ENCODE data around the gene GPC5.
"Not testable (repeated sequence)": the region's sequence is repeated elsewhere in the genome, so short reads cannot be mapped to it uniquely, and the experiment has no call there.

Gene GPC5

DNA sequence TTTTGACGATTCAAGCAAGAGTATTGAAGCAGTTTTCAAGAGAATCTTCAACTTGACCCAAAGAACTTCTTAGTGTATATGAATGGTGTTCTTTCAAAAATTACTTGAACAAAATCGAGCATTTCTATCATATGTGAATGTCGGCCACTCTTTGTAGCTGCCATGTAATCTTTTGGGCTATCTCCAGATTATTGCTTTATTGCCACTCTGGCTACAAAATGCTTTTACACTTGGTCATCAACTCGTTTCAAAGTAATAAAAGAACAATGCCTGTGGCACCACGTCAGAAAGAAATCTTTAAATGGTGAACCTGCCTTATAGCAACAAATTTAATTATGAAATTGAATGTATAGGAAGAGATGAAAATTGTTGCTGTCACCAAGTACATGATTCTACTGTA lies 834.5 kb downstream of the GPC5 start:
- no peak for DNase-seq (ENCODE audit: low read depth)

DNA sequence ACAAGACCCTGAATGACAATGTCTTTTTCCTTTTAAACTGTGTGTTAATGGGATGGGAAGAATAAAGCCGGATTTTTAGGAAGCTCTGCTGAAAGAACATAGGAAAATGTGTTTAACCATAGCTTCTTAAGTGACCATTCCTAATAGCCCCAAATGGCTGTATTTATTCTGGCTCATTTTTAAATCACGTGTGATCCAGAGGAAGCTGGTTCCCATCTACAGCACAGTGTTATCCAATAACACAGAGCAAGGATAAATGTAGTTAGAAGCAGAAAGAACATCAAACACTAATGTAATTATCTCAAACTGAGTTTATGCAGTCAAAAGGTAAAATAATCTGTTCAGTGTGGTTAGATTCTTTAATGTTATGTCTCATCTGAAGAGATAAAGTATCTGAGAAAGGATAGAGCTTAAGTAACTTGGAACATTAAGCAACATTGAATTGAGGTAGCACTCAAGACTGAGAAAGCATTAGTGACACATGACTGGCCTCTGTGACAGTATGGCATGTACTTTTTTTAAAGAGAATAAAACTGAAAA lies 853.3 kb downstream of the GPC5 start:
- Histone ChIP-seq H3K27me3 (replicated peaks; ENCODE audit: control insufficient read depth, insufficient read depth, low read length) (no peaks in the 10 kb centered on the region), H3K4me1 (ENCODE audit: control insufficient read depth, insufficient read depth, low read length) (peaks cover 3% of the 10 kb centered on the region), H3K9me3 (ENCODE audit: control insufficient read depth, low read length) (no peaks in the 10 kb centered on the region), H3K4me3 (ENCODE audit: low read length) (no peak overlapping the region), H3K9ac (ENCODE audit: low read length) (no peak overlapping the region), H3K36me3 (ENCODE audit: control insufficient read depth, insufficient read depth, low read length, severe bottlenecking) (no peaks in the 10 kb centered on the region)
- DNase-seq (ENCODE audit: low read depth) = no peak

More for the DNA sequence above, 834.5 kb downstream of the GPC5 start:
- no peaks in the 10 kb centered on the region for H3K27me3 ChIP-seq (replicated peaks; ENCODE audit: control insufficient read depth, insufficient read depth, low read length)
- no peaks in the 10 kb centered on the region for H3K36me3 ChIP-seq (ENCODE audit: control insufficient read depth, insufficient read depth, low read length, severe bottlenecking)
- H3K9me3 ChIP-seq (ENCODE audit: control insufficient read depth, low read length) = no peaks in the 10 kb centered on the region
- H3K4me3 ChIP-seq (ENCODE audit: low read length) = no peak overlapping the region
- no peaks in the 10 kb centered on the region for H3K4me1 ChIP-seq (ENCODE audit: control insufficient read depth, insufficient read depth, low read length)
- H3K9ac ChIP-seq (ENCODE audit: low read length) = no peak overlapping the region

DNA sequence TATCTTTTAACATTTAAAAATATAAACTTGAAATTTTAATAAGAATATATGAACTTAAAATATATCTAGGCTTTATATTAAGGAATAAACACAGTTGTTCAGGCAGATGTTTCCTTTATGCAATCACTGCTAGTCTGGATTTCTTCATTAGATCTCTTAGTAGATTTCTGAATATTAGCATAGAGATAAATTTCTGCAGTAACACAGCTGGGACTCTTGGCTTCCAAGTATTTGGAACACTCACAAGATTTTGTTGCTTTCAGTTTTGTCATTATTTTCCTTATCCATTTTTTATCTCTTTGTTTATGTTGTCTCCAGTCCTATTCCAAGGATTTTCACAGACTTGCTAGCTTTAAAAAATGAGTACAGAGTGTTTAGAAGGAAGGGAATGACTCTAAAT lies 857.1 kb downstream of the GPC5 start:
- Histone ChIP-seq H3K4me1 (ENCODE audit: control insufficient read depth, insufficient read depth, low read length) (peaks cover 3% of the 10 kb centered on the region), H3K4me3 (ENCODE audit: low read length) (no peak overlapping the region), H3K36me3 (ENCODE audit: control insufficient read depth, insufficient read depth, low read length, severe bottlenecking) (no peaks in the 10 kb centered on the region), H3K9ac (ENCODE audit: low read length) (no peak overlapping the region), H3K9me3 (ENCODE audit: control insufficient read depth, low read length) (no peaks in the 10 kb centered on the region), H3K27me3 (replicated peaks; ENCODE audit: control insufficient read depth, insufficient read depth, low read length) (no peaks in the 10 kb centered on the region)
- no peak for DNase-seq (ENCODE audit: low read depth)

DNA sequence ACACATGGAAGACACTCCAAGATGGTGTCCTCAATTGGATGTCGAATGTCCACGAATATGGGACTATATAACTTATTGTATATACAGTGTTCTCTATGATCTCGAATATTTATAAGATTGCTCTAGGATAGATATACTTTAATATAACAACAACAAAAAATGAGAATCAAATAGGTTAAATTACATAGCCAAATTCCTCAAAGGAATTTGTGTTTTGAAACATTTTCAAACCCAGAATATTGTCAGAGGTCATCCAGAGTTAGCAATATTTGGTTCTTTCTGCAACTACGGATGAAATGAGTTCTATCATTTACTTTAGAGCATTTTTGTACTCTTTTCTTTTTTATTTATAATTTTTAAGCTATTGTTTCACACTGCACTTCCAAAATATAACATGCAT lies 857.8 kb downstream of the GPC5 start:
- Histone ChIP-seq H3K4me1 (ENCODE audit: control insufficient read depth, insufficient read depth, low read length) (peaks cover 3% of the 10 kb centered on the region), H3K9ac (ENCODE audit: low read length) (no peak overlapping the region)

DNA sequence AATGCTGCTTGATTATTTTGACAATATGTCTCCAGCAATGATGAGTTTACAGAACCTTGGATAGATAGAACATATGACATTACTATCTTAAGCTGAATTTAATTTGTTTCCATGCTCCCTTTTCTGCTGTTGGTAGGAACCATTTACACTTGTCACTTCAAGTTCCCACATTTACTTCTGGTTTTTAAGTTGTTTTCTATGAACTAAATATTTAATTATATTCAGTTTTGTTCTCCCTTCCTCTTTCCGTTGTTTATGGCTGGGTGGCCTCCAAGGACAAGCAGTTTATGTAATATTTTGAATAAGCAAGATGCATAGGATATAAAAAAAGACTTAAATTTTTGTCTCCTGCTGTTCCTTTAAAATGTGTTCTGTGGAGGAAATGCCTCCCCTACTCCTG lies 860.6 kb downstream of the GPC5 start:
- Histone ChIP-seq H3K4me1 (ENCODE audit: control insufficient read depth, insufficient read depth, low read length) (no peaks in the 10 kb centered on the region), H3K4me3 (ENCODE audit: low read length) (no peak overlapping the region), H3K9ac (ENCODE audit: low read length) (no peak overlapping the region), H3K27me3 (replicated peaks; ENCODE audit: control insufficient read depth, insufficient read depth, low read length) (no peaks in the 10 kb centered on the region), H3K36me3 (ENCODE audit: control insufficient read depth, insufficient read depth, low read length, severe bottlenecking) (no peaks in the 10 kb centered on the region), H3K9me3 (ENCODE audit: control insufficient read depth, low read length) (no peaks in the 10 kb centered on the region)
- no peak for DNase-seq (ENCODE audit: low read depth)

More for the DNA sequence above, 857.8 kb downstream of the GPC5 start:
- DNase-seq (ENCODE audit: low read depth) = no peak
- Histone ChIP-seq H3K27me3 (replicated peaks; ENCODE audit: control insufficient read depth, insufficient read depth, low read length) (no peaks in the 10 kb centered on the region), H3K9me3 (ENCODE audit: control insufficient read depth, low read length) (no peaks in the 10 kb centered on the region), H3K4me3 (ENCODE audit: low read length) (no peak overlapping the region), H3K36me3 (ENCODE audit: control insufficient read depth, insufficient read depth, low read length, severe bottlenecking) (no peaks in the 10 kb centered on the region)

DNA sequence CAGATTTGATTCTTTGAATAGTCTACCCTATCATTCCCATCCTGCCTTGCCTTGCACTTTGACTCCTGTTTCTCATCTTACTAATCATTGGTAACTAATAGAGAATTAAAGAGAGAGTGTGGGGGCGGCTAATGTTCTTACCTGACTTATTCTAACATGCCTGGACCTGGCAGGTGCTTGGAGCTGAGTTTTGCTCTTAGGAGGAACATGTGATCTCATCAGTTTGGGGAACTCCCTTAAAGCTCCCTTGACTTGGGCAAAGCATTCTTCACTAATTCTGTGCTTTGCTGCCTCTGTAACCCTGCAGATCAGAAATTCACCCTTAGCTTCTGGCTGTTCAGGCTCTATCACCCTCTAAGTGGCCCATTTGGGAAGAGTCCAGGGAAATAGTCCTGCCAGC lies 861.1 kb downstream of the GPC5 start:
- H3K4me1 ChIP-seq (ENCODE audit: control insufficient read depth, insufficient read depth, low read length) = no peaks in the 10 kb centered on the region
- H3K9me3 ChIP-seq (ENCODE audit: control insufficient read depth, low read length) = no peaks in the 10 kb centered on the region
- no peaks in the 10 kb centered on the region for H3K27me3 ChIP-seq (replicated peaks; ENCODE audit: control insufficient read depth, insufficient read depth, low read length)
- no peak overlapping the region for H3K4me3 ChIP-seq (ENCODE audit: low read length)
- H3K9ac ChIP-seq (ENCODE audit: low read length) = no peak overlapping the region
- H3K36me3 ChIP-seq (ENCODE audit: control insufficient read depth, insufficient read depth, low read length, severe bottlenecking) = no peaks in the 10 kb centered on the region
- no peak for DNase-seq (ENCODE audit: low read depth)

DNA sequence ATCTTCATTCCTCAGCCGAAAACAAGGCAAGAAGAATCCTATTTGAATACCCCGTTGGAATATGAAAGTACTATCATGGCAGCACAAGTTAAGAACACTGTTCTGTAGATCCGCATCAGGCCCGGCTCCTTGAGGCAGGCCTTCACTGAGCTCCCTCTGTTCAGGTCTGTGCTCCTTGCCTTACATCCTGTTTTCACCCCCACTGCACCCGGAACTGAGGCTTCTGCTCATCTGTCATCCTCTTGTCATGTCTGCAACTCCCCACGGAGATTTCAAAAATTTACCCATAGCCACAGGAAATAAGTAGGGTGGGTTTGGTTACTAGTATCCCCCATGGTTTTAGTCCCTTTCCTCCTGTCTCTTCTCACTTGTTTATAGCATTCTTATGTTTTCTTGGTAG lies 861.9 kb downstream of the GPC5 start:
- no peaks in the 10 kb centered on the region for H3K36me3 ChIP-seq (ENCODE audit: control insufficient read depth, insufficient read depth, low read length, severe bottlenecking)
- no peaks in the 10 kb centered on the region for H3K9me3 ChIP-seq (ENCODE audit: control insufficient read depth, low read length)
- no peak overlapping the region for H3K4me3 ChIP-seq (ENCODE audit: low read length)
- H3K27me3 ChIP-seq (replicated peaks; ENCODE audit: control insufficient read depth, insufficient read depth, low read length) = no peaks in the 10 kb centered on the region
- no peak overlapping the region for H3K9ac ChIP-seq (ENCODE audit: low read length)
- DNase-seq (ENCODE audit: low read depth) = no peak
- peaks cover under 1% of the 10 kb centered on the region for H3K4me1 ChIP-seq (ENCODE audit: control insufficient read depth, insufficient read depth, low read length)

DNA sequence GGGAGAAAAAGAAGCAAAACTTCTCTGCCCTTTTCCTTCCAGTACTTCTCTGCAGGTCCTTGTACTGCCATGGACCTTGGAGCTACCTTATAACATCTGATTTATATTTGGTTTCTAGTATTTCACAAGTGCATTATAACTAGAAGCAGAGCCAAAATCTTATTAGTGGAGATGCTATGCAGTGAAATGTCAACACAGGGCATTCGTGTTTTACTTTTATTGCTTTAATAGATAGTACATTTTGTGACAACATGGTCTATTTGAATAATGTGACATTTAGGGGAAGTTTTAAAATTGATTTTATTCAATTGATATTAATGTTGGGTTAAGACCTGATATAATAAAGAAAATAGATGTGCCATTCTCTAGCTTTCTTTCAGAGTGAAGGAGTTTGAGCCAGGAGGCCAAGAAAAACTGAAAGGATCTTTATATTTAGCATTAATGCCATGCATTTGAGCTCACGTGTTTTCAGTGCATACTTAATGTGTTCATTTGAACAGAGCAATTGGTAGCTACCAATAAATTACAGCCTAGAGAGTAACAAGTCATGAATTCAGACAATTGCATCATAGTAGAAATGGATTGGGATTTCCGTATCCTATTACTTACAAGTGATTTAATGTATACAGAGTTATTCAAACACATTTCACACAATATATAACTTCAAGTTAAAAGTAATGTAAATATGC lies 863.8 kb downstream of the GPC5 start:
- Histone ChIP-seq H3K4me3 (ENCODE audit: low read length) (no peak overlapping the region), H3K27me3 (replicated peaks; ENCODE audit: control insufficient read depth, insufficient read depth, low read length) (no peaks in the 10 kb centered on the region), H3K9ac (ENCODE audit: low read length) (no peak overlapping the region), H3K36me3 (ENCODE audit: control insufficient read depth, insufficient read depth, low read length, severe bottlenecking) (no peaks in the 10 kb centered on the region), H3K4me1 (ENCODE audit: control insufficient read depth, insufficient read depth, low read length) (peaks cover 7% of the 10 kb centered on the region), H3K9me3 (ENCODE audit: control insufficient read depth, low read length) (no peaks in the 10 kb centered on the region)
- DNase-seq (ENCODE audit: low read depth) = no peak

DNA sequence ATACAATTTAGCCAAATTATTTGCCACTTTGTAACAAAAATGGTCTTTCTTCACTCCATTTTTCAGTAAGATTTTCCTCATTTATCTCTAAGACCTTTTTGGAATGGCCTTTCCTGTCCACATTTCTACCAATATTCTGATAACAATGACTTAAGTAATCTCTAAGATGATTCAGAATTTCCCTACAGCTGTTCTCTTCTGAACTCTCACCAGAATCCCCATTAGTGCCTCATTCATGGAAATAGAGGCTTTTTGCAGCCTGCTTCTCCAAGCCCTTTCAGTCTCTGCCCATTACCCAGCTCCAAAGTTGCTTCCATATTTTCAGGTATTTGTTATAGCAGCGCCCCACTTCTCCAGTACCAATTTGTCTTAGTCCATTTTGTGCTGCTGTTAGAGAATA lies 867.0 kb downstream of the GPC5 start:
- Histone ChIP-seq H3K9me3 (ENCODE audit: control insufficient read depth, low read length) (no peaks in the 10 kb centered on the region), H3K27me3 (replicated peaks; ENCODE audit: control insufficient read depth, insufficient read depth, low read length) (no peaks in the 10 kb centered on the region), H3K36me3 (ENCODE audit: control insufficient read depth, insufficient read depth, low read length, severe bottlenecking) (no peaks in the 10 kb centered on the region), H3K4me3 (ENCODE audit: low read length) (no peak overlapping the region), H3K4me1 (ENCODE audit: control insufficient read depth, insufficient read depth, low read length) (peaks cover 7% of the 10 kb centered on the region), H3K9ac (ENCODE audit: low read length) (no peak overlapping the region)
- no peak for DNase-seq (ENCODE audit: low read depth)

DNA sequence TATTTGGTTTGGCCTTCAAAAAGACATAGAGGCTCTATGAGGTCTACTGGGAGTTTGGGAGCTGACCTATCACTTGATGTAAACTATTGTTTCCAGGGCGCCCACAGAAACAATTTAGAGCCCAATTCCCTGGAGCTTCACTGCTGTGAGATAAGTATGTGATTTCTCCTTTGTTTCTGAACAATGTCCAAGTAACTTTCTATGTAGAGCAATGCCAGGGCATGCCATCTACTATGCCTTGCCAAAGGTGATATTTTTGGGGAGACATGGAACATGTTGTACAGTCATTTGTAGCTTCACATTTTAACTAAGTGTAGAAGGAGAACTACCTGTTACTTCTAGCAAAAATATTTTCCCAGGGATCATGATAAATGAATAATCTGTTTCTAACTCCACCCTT lies 872.6 kb downstream of the GPC5 start:
- Histone ChIP-seq H3K27me3 (replicated peaks; ENCODE audit: control insufficient read depth, insufficient read depth, low read length) (no peaks in the 10 kb centered on the region), H3K36me3 (ENCODE audit: control insufficient read depth, insufficient read depth, low read length, severe bottlenecking) (no peaks in the 10 kb centered on the region), H3K9me3 (ENCODE audit: control insufficient read depth, low read length) (no peaks in the 10 kb centered on the region), H3K4me3 (ENCODE audit: low read length) (no peak overlapping the region), H3K9ac (ENCODE audit: low read length) (no peak overlapping the region), H3K4me1 (ENCODE audit: control insufficient read depth, insufficient read depth, low read length) (no peaks in the 10 kb centered on the region)
- DNase-seq (ENCODE audit: low read depth) = no peak

DNA sequence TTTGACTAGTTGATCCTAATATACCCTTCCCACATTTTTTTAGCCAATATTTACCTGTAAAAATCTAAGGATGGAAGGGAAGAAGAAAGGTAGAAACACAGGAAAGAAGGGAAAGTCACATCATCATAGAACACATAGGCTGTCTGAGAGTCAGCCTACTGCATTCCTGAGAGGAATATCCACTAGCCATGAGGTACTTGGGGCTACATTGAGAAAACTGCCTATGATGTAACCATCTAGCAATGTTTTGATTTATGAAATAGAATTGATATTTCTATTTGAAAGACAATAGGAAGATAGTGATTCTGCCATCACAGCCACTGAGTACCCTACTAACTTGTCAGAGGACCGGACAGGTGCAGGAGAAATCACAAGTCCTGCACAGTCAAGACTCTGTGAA lies 873.8 kb downstream of the GPC5 start:
- no peaks in the 10 kb centered on the region for H3K9me3 ChIP-seq (ENCODE audit: control insufficient read depth, low read length)
- H3K4me3 ChIP-seq (ENCODE audit: low read length) = no peak overlapping the region
- no peak overlapping the region for H3K9ac ChIP-seq (ENCODE audit: low read length)
- H3K36me3 ChIP-seq (ENCODE audit: control insufficient read depth, insufficient read depth, low read length, severe bottlenecking) = no peaks in the 10 kb centered on the region
- DNase-seq (ENCODE audit: low read depth) = no peak
- no peaks in the 10 kb centered on the region for H3K27me3 ChIP-seq (replicated peaks; ENCODE audit: control insufficient read depth, insufficient read depth, low read length)
- H3K4me1 ChIP-seq (ENCODE audit: control insufficient read depth, insufficient read depth, low read length) = no peaks in the 10 kb centered on the region

DNA sequence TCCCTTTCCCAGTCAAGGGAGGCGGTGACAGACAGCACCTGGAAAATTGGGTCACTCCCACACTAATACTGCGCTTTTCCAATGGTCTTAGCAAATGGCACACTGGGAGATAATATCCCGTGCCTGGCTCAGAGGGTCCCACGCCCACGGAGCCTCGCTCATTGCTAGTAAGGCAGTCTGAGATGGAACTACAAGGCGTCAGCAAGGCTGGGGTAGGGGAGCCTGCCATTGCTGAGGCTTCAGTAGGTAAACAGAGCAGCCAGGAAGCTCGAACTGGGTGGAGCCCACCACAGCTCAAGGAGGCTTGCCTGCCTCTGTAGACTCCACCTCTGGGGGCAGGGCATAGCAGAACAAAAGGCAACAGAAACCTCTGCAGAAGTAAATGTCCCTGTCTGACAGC lies 882.6 kb downstream of the GPC5 start:
- H3K9me3 ChIP-seq (ENCODE audit: control insufficient read depth, low read length); H3K27me3 ChIP-seq (replicated peaks; ENCODE audit: control insufficient read depth, insufficient read depth, low read length); H3K9ac ChIP-seq (ENCODE audit: low read length); DNase-seq (ENCODE audit: low read depth); H3K36me3 ChIP-seq (ENCODE audit: control insufficient read depth, insufficient read depth, low read length, severe bottlenecking); H3K4me1 ChIP-seq (ENCODE audit: control insufficient read depth, insufficient read depth, low read length); H3K4me3 ChIP-seq (ENCODE audit: low read length): not testable (repeated sequence)

Measured in adipocyte (in vitro differentiated cells).